Upper lobe of left lung (tissue), 6 donors: ENCODE measurements around the gene MAP3K12. TPM values are rescaled to one million over a fixed set of nuclear protein-coding genes. Genes with fewer than 3 reads are reported as not detected.
"Not testable (repeated sequence)": the region's sequence is repeated elsewhere in the genome, so short reads cannot be mapped to it uniquely, and the experiment has no call there.

Experiments used
- ATAC-seq, 2 donors: fragments of 200-7000 bp; cut with Tn5 transposase; one replicate each; pipeline ENCODE4 v1.9.1; 2022; ENCODE audit warnings: mild to moderate bottlenecking in 2 of 2, moderate library complexity in 2 of 2; ENCODE audit not compliant: low FRiP score in 2 of 2
- DNase-seq, 2 donors: peaks; one replicate each; pipeline ENCODE4 v3.0.0-alpha.2; 2019 to 2020
- H3K27ac ChIP-seq, 4 donors: fragments of 200-600 bp; sonication (generic); one replicate each; pipeline ENCODE4 v1.5.1; 2016 to 2019
- H3K27me3 ChIP-seq, 4 donors: fragments of 200-600 bp; sonication (generic); one replicate each; pipeline ENCODE4 v1.5.1; 2017 to 2019
- H3K36me3 ChIP-seq, 4 donors: fragments of 200-600 bp; sonication (generic); one replicate each; pipeline ENCODE4 v1.5.1; 2016 to 2019
- H3K4me1 ChIP-seq, 4 donors: fragments of 200-600 bp; sonication (generic); one replicate each; pipeline ENCODE4 v1.5.1; 2018 to 2019
- H3K4me3 ChIP-seq, 4 donors: fragments of 200-600 bp; sonication (generic); one replicate each; pipeline ENCODE4 v1.5.1; 2017 to 2019; ENCODE audit warnings: mild to moderate bottlenecking in 2 of 4, moderate library complexity in 1 of 4
- H3K9me3 ChIP-seq, 4 donors: fragments of 200-600 bp; sonication (generic); one replicate each; pipeline ENCODE4 v1.5.1; 2018 to 2019
- EP300 ChIP-seq, 4 donors: sonication (generic); formaldehyde crosslinking; IDR thresholded peaks; one replicate each; pipeline ENCODE4 v1.5.1; 2017; ENCODE audit warnings: antibody characterized with exemption in 4 of 4, control low read depth in 2 of 4
- POLR2A ChIP-seq, 4 donors: fragments of 450-650 bp; IDR thresholded peaks; one replicate each; pipeline ENCODE4 v1.5.1; 2016 to 2017; ENCODE audit warnings: antibody characterized with exemption in 4 of 4, mild to moderate bottlenecking in 2 of 4
- POLR2AphosphoS5 ChIP-seq, 2 donors: sonication (generic); formaldehyde crosslinking; IDR thresholded peaks; one replicate each; pipeline ENCODE4 v1.5.1; 2017; ENCODE audit warnings: antibody characterized with exemption in 2 of 2
- WGBS, 2 donors: methylation state at CpG; one replicate each; pipeline ENCODE4 v1.1.5; 2017 to 2018; 5-methylcytosine and 5-hydroxymethylcytosine counted together
- total RNA-seq, 6 donors: library from RNA; depleted of rRNA in 4 of 6; stranded (reverse); fragments of >200 nt in 4 of 6; gene quantifications; one replicate each; pipeline versions ENCODE4 v1.1.0 to v1.2.1, GENCODE V29; 2016 to 2021
- TF ChIP-seq, protein P1 (sequence below), 6 experiments: fragments of 450-650 bp in 4 of 6; fragments of 200-600 bp in 2 of 6; sonication (generic) in 2 of 6; IDR thresholded peaks; one replicate each; pipeline ENCODE4 v1.5.1; 2016 to 2019; ENCODE audit warnings: antibody characterized with exemption in 6 of 6
- donor health status: DM: no; HTN: no; CAD: no; lungs with moderate emphysema.
- donor health status: DM: no; HTN: yes; CAD: no; lungs with severe emphysema.

MAP3K12 gene
- total RNA-seq, 6 donors from 2014 or later = 9.6 to 87.0 (median 17.4) TPM

DNA sequence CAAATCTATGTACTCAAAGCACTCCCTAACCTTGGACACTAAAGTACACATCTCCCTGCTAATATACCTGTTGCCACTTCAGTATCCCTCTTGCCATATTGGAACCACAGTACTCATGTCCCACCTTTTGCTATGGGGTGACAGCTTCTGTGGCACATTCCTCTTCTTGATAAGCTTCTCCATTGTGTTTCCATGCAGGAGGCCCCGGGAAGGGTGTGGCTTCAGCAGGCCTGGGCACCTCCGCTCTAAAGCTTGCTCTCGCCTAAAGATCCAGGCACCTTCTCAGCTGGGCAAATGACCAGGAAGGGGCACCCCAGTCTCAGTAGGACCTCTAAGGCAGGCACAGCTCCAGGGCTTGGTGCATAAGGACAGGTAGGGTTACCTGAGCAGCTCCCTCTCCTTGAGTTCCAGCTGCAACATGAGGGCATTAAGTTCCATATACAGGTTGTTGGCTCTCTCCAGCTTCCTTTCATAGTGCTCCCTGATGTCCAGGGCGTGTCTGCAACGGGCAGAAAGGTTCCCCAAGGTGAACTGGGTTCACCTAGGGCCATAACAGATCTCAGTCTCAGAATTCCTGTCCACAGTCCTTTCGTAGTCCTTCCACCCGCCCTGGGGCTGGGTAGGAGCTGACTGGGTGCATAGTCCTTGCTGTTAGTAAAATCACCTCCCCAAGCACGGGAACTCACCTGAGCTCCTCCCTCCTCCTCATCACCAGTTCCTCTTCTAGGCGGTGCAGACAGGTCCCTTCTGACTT is 15.9 kb downstream of the MAP3K12 start:
- no peak overlapping the region for H3K4me3 ChIP-seq
- no peaks in the 10 kb centered on the region for H3K9me3 ChIP-seq
- H3K27ac ChIP-seq = peak overlapping the region in 1 of 4 donors; percentile 14
- WGBS, 2 donors = 77% methylated on average over 8 to 9 of the region's 9 CpGs
- ATAC-seq (no peak), DNase-seq (no peak)
- no peaks in the 10 kb centered on the region for H3K27me3 ChIP-seq
- no peak for TF ChIP-seq EP300 (IDR thresholded peaks at IDR 0.05)
- H3K4me1 ChIP-seq = peaks cover 0 to 36% (median 17%) of the 10 kb centered on the region in 4 donors
- H3K36me3 ChIP-seq = peaks cover 12 to 96% (median 73%) of the 10 kb centered on the region in 4 donors

DNA sequence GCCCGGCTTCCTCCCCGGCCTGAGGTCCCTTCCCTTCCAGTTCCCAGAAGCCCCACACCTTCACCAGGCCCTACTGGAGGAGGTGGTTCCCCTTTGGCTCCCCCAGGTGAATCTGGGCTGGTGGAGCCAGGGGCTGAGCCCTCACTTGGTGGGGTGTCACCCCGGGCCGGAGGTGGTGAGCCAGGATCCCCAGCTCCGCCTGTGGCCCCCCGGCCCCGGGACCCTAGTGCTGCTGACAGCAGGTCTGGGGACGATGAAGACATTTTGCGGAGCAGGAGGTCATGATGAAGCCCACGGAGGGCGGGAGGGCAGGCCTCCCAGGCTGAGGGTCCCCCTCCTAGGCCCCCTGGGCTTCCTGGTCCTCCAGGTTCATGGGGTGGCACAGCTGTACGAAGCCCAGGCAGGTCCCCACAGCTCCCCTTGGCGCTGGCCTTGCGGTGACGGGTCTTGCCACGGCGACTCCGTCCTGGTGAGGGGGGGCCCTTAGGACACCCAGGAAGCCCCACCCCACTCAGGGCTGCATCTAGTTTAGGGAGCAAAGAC is 16.6 kb downstream of the MAP3K12 start:
- no peak for TF ChIP-seq EP300 (IDR thresholded peaks at IDR 0.05)
- TF ChIP-seq, protein P1, sequence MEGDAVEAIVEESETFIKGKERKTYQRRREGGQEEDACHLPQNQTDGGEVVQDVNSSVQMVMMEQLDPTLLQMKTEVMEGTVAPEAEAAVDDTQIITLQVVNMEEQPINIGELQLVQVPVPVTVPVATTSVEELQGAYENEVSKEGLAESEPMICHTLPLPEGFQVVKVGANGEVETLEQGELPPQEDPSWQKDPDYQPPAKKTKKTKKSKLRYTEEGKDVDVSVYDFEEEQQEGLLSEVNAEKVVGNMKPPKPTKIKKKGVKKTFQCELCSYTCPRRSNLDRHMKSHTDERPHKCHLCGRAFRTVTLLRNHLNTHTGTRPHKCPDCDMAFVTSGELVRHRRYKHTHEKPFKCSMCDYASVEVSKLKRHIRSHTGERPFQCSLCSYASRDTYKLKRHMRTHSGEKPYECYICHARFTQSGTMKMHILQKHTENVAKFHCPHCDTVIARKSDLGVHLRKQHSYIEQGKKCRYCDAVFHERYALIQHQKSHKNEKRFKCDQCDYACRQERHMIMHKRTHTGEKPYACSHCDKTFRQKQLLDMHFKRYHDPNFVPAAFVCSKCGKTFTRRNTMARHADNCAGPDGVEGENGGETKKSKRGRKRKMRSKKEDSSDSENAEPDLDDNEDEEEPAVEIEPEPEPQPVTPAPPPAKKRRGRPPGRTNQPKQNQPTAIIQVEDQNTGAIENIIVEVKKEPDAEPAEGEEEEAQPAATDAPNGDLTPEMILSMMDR (IDR thresholded peaks at IDR 0.05) = no peak
- peak in 1 of 4 donors; percentile 3 for TF ChIP-seq POLR2A (IDR thresholded peaks at IDR 0.05)
- Histone ChIP-seq H3K9me3 (no peaks in the 10 kb centered on the region), H3K27me3 (no peaks in the 10 kb centered on the region), H3K4me1 (peaks cover 0 to 31% (median 17%) of the 10 kb centered on the region in 4 donors), H3K36me3 (peaks cover 14 to 98% (median 80%) of the 10 kb centered on the region in 4 donors), H3K27ac (peak overlapping the region in 2 of 4 donors; percentile 14 to 41), H3K4me3 (no peak overlapping the region)
- WGBS, 2 donors = 87% methylated on average over 9 to 15 of the region's 18 CpGs
- DNase-seq (peak in 1 of 2 donors; percentile 83), ATAC-seq (peak in 1 of 2 donors; percentile 12)

DNA sequence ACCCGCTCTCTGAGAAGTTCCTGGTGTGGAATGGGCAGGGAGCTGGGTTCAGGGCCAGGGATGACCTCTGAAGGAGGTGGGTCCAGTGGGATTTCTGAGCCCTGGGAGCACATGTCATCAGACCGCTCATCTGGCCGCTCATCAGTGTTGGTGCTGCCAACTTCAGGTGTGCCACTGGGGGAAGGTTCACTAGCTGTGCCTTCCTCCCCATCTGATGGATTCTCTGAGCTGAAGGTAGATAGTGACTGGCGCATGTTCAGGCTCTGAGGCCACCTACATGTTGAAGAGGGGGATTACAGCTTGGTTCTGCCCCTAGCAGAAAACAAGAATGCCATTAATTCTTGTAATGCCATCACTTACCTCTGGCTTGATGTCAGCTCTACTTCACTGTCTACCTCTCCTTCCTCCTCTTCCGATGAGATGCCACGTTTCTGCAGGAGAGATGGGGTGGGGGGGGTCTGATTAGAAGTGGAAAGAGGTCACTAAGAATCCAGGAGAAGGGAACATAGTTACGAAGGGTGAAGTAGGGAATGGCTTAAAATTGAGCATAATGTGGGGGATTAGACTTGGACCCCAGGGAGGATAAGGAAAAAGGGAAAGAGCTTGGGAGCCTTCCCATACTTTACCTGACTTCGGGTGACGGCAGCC is 17.2 kb downstream of the MAP3K12 start:
- Histone ChIP-seq H3K9me3 (no peaks in the 10 kb centered on the region), H3K27me3 (no peaks in the 10 kb centered on the region), H3K27ac (peak overlapping the region in 2 of 4 donors; percentile 37 to 41), H3K4me1 (peaks cover 0 to 28% (median 12%) of the 10 kb centered on the region in 4 donors), H3K4me3 (no peak overlapping the region), H3K36me3 (peaks cover 14 to 100% (median 85%) of the 10 kb centered on the region in 4 donors)
- TF ChIP-seq, protein P1 (IDR thresholded peaks at IDR 0.05) = peak in 1 of 6 experiments; percentile 14
- TF ChIP-seq POLR2AphosphoS5 (IDR thresholded peaks at IDR 0.05) (no peak), EP300 (IDR thresholded peaks at IDR 0.05) (no peak), POLR2A (IDR thresholded peaks at IDR 0.05) (no peak)
- DNase-seq = no peak
- 77 to 83% methylated on average over 9 of the region's 9 CpGs for WGBS, 2 donors
- no peak for ATAC-seq

DNA sequence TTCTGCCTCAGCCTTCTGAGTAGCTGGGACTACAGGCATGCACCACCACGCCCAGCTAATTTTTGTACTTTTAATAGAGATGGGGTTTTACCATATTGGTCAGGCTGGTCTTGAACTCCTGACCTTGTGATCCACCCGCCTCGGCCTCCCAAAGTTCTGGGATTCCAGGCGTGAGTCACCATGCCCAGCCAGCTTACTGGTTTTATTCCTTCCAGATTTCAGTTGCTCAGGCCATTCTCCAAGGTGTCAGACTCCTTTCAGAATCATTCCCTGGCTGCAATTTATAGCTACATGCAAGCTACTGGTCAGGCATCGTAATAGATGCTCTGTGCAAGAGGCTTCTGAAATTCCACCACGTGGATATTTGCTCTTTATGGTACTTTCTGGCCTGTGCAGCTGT is 17.8 kb downstream of the MAP3K12 start:
- not testable (repeated sequence) for H3K9me3 ChIP-seq, H3K27me3 ChIP-seq, DNase-seq, H3K4me3 ChIP-seq, ATAC-seq
- Histone ChIP-seq H3K4me1 (peaks cover 0 to 31% (median 10%) of the 10 kb centered on the region in 4 donors), H3K36me3 (peaks cover 16 to 100% (median 88%) of the 10 kb centered on the region in 4 donors), H3K27ac (peak overlapping the region in 2 of 4 donors; percentile 26 to 37)
- WGBS, 2 donors = 84 to 89% methylated on average over 6 of the region's 6 CpGs

DNA sequence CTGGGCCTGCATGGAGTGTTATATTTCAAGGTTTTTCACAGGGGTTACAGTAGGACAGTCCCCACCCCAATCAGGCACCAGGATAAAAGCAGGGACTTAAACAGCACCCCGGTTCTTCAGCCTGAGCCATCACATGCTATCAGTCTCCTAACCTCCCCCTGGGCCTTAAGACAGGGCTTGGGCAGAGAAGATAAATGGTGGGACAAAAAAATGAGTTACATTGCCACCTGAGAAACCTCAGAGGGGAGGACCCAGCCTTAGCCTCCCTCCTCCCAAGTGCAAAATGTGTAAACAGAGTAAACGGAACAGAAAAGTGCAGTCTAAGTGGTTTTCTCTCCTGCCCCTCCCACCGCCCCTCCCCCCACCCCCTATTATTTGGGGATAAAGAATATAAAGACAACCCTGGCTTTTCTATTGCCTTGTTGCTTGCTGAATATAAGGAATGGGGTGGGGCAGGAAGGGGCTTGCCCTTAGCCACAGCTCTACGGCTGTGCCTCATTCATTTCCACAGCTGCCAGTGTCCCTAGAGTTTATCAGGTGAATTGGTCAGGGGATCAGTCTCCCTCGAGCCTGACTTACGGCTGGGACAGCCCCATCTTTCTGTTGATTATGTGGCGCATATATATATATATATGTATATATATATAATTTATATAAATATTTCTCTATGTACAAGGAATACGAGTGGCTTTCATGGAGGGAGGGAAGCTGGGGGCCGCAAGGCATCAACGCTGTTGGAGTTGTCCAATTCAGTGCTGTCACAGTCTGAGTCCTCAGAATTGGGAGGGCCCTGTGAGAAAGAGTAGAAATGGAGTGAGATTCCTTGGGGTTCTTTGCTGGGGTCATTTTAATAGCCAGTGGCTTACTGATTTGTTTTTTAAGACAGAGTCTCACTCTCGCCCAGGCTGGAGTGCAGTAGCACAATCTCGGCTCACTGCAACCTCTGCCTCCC is 18.5 kb downstream of the MAP3K12 start:
- no peak for DNase-seq
- no peak for ATAC-seq
- peaks cover 0 to 31% (median 10%) of the 10 kb centered on the region in 4 donors for H3K4me1 ChIP-seq
- 74 to 77% methylated on average over 12 of the region's 12 CpGs for WGBS, 2 donors
- peak overlapping the region in 2 of 4 donors; percentile 20 to 37 for H3K27ac ChIP-seq
- no peak for TF ChIP-seq POLR2A (IDR thresholded peaks at IDR 0.05)
- no peak for TF ChIP-seq EP300 (IDR thresholded peaks at IDR 0.05)
- TF ChIP-seq, protein P1 (IDR thresholded peaks at IDR 0.05) = no peak
- no peak for TF ChIP-seq POLR2AphosphoS5 (IDR thresholded peaks at IDR 0.05)
- H3K27me3 ChIP-seq = no peaks in the 10 kb centered on the region
- H3K9me3 ChIP-seq = no peaks in the 10 kb centered on the region
- no peak overlapping the region for H3K4me3 ChIP-seq
- peaks cover 22 to 100% (median 89%) of the 10 kb centered on the region in 4 donors for H3K36me3 ChIP-seq
